Mesenchymal stem cell (in vitro differentiated cells and primary cell): Measurements from ENCODE around the gene PGM5.

Experiments used
- DNase-seq: peaks from one replicate; pipeline ENCODE4 v3.0.0-alpha.2; 2013
- H2AFZ ChIP-seq: one replicate; pipeline ENCODE4 v1.6.1; 2013; ENCODE audit warnings: low read depth, mild to moderate bottlenecking, control low read depth, inconsistent platforms, low read length, moderate library complexity
- H2AK5ac ChIP-seq: 2 replicates; pipeline ENCODE4 v1.6.1; 2013; ENCODE audit warnings: low read length, moderate library complexity, mild to moderate bottlenecking, inconsistent platforms; ENCODE audit not compliant: severe bottlenecking
- H2BK120ac ChIP-seq: one replicate; pipeline ENCODE4 v1.6.1; 2013; ENCODE audit warnings: low read depth, mild to moderate bottlenecking, inconsistent platforms, low read length, moderate library complexity
- H2BK12ac ChIP-seq, 2 experiments: one replicate each; pipeline ENCODE4 v1.6.1; 2013; ENCODE audit warnings: inconsistent platforms in 2 of 2, low read length in 2 of 2, mild to moderate bottlenecking in 2 of 2, moderate library complexity in 2 of 2, control low read depth in 1 of 2
- H2BK15ac ChIP-seq: one replicate; pipeline ENCODE4 v1.6.1; 2013; ENCODE audit warnings: mild to moderate bottlenecking, low read depth, inconsistent platforms; ENCODE audit not compliant: poor library complexity, severe bottlenecking
- H2BK5ac ChIP-seq: 2 replicates; pipeline ENCODE4 v1.6.1; 2013; ENCODE audit warnings: low read depth, mild to moderate bottlenecking, low read length, control low read depth, inconsistent platforms; ENCODE audit not compliant: poor library complexity, severe bottlenecking
- H3K14ac ChIP-seq, 2 experiments: one replicate each; pipeline ENCODE4 v1.6.1; 2013; ENCODE audit warnings: inconsistent platforms in 2 of 2, low read length in 2 of 2, control low read depth in 1 of 2, mild to moderate bottlenecking in 1 of 2, moderate library complexity in 1 of 2
- H3K18ac ChIP-seq, 2 experiments: one replicate each; pipeline ENCODE4 v1.6.1; 2013; ENCODE audit warnings: inconsistent platforms in 2 of 2, low read length in 2 of 2, control low read depth in 1 of 2, low read depth in 1 of 2, mild to moderate bottlenecking in 1 of 2
- H3K23ac ChIP-seq, 2 experiments: one replicate each; pipeline ENCODE4 v1.6.1; 2013; ENCODE audit warnings: inconsistent platforms in 2 of 2, low read length in 2 of 2, mild to moderate bottlenecking in 2 of 2, moderate library complexity in 2 of 2, control low read depth in 1 of 2
- H3K27ac ChIP-seq: 2 replicates; pipeline ENCODE4 v1.5.1; 2013; ENCODE audit warnings: mild to moderate bottlenecking, moderate library complexity, low read length, control low read depth, inconsistent platforms; ENCODE audit not compliant: poor library complexity, severe bottlenecking
- H3K27me3 ChIP-seq, 2 experiments: 2 replicates each; pipeline versions ENCODE4 v1.6.1 to v1.7.0; 2013; ENCODE audit warnings: low read length in 2 of 2, mild to moderate bottlenecking in 2 of 2, moderate library complexity in 2 of 2, control low read depth in 1 of 2, inconsistent platforms in 1 of 2; ENCODE audit not compliant: control insufficient read depth in 1 of 2, insufficient read depth in 1 of 2
- H3K36me3 ChIP-seq, 2 experiments: 2 replicates each; pipeline versions ENCODE4 v1.6.1 to v1.7.0; 2013; ENCODE audit warnings: low read length in 2 of 2, control low read depth in 1 of 2, inconsistent platforms in 1 of 2, low read depth in 1 of 2, mild to moderate bottlenecking in 1 of 2; ENCODE audit not compliant: insufficient read depth in 2 of 2, control insufficient read depth in 1 of 2
- H3K4ac ChIP-seq, 2 experiments: one replicate each; pipeline ENCODE4 v1.6.1; 2013; ENCODE audit warnings: inconsistent platforms in 2 of 2, low read length in 2 of 2, mild to moderate bottlenecking in 2 of 2, moderate library complexity in 2 of 2, control low read depth in 1 of 2, low read depth in 1 of 2
- H3K4me1 ChIP-seq: 2 replicates; pipeline ENCODE4 v1.6.1; 2013; ENCODE audit warnings: low read depth, low read length, control low read depth; ENCODE audit not compliant: control insufficient read depth, insufficient read depth
- H3K4me2 ChIP-seq: 2 replicates; pipeline ENCODE4 v1.6.1; 2013; ENCODE audit warnings: low read length, mild to moderate bottlenecking, inconsistent platforms; ENCODE audit not compliant: poor library complexity, severe bottlenecking
- H3K4me3 ChIP-seq, 2 experiments: 2 replicates each; pipeline versions ENCODE4 v1.5.1 to v1.7.0; 2013; ENCODE audit warnings: low read length in 2 of 2, mild to moderate bottlenecking in 2 of 2, control low read depth in 1 of 2, low read depth in 1 of 2; ENCODE audit not compliant: insufficient read depth in 1 of 2
- H3K79me1 ChIP-seq: replicated peaks from 2 replicates; pipeline ENCODE4 v1.6.1; 2013; ENCODE audit warnings: mild to moderate bottlenecking, control low read depth, low read length, inconsistent platforms; ENCODE audit not compliant: poor library complexity, severe bottlenecking
- H3K9ac ChIP-seq: 2 replicates; pipeline ENCODE4 v1.7.0; 2013; ENCODE audit warnings: mild to moderate bottlenecking, low read length, moderate library complexity
- H3K9me3 ChIP-seq: 2 replicates; pipeline ENCODE4 v1.7.0; 2013; ENCODE audit warnings: mild to moderate bottlenecking, low read length; ENCODE audit not compliant: control insufficient read depth
- H4K8ac ChIP-seq: one replicate; pipeline ENCODE4 v1.6.1; 2013; ENCODE audit warnings: inconsistent platforms, mild to moderate bottlenecking, low read length, moderate library complexity
- H4K91ac ChIP-seq: one replicate; pipeline ENCODE4 v1.6.1; 2013; ENCODE audit warnings: mild to moderate bottlenecking, low read length, inconsistent platforms
- WGBS: methylation state at CpG from one replicate; pipeline ENCODE4 v1.1.7; 2013; ENCODE audit warnings: mixed read lengths; 5-methylcytosine and 5-hydroxymethylcytosine counted together

Gene PGM5

GRCh38 chr9:68429631-68430030 lies 73.2 kb downstream of the PGM5 start:
- no peak overlapping the region for H3K4ac ChIP-seq
- no peak overlapping the region for H2AFZ ChIP-seq
- H3K4me1 ChIP-seq, result no peaks in the 10 kb centered on the region
- no peaks in the 10 kb centered on the region for H3K27me3 ChIP-seq
- no peak overlapping the region for H2BK12ac ChIP-seq
- no peak overlapping the region for H4K8ac ChIP-seq
- no peak overlapping the region for H3K4me2 ChIP-seq
- H2BK15ac ChIP-seq, result no peak overlapping the region
- no peak for DNase-seq
- no peak overlapping the region for H2BK5ac ChIP-seq
- no peak overlapping the region for H2BK120ac ChIP-seq
- H3K36me3 ChIP-seq, result no peaks in the 10 kb centered on the region
- no peak overlapping the region for H3K9ac ChIP-seq
- no peak overlapping the region for H3K4me3 ChIP-seq
- 91% methylated on average over 2 of the region's 2 CpGs for WGBS
- no peak overlapping the region for H2AK5ac ChIP-seq
- H3K18ac ChIP-seq, result no peak overlapping the region
- H4K91ac ChIP-seq, result no peak overlapping the region
- H3K23ac ChIP-seq, result no peak overlapping the region
- H3K27ac ChIP-seq, result no peak overlapping the region
- H3K14ac ChIP-seq, result no peak overlapping the region
- H3K9me3 ChIP-seq, result no peaks in the 10 kb centered on the region
- no peaks in the 10 kb centered on the region for H3K79me1 ChIP-seq

GRCh38 chr9:68431307-68431706 lies 74.9 kb downstream of the PGM5 start:
- Histone ChIP-seq H3K14ac (no peak overlapping the region), H3K18ac (no peak overlapping the region), H3K4me1 (no peaks in the 10 kb centered on the region), H3K4me3 (no peak overlapping the region), H3K23ac (no peak overlapping the region), H3K36me3 (no peaks in the 10 kb centered on the region), H2BK12ac (no peak overlapping the region), H3K79me1 (no peaks in the 10 kb centered on the region), H2AK5ac (no peak overlapping the region), H4K8ac (no peak overlapping the region), H3K27ac (no peak overlapping the region), H2BK120ac (no peak overlapping the region), H2BK5ac (no peak overlapping the region), H3K9ac (no peak overlapping the region), H2BK15ac (no peak overlapping the region), H2AFZ (no peak overlapping the region), H3K9me3 (no peaks in the 10 kb centered on the region), H4K91ac (no peak overlapping the region), H3K27me3 (no peaks in the 10 kb centered on the region), H3K4ac (no peak overlapping the region), H3K4me2 (no peak overlapping the region)
- DNase-seq, result no peak
- WGBS, result no CpG with 5 or more reads among the region's 1 CpG

GRCh38 chr9:68433531-68434110 lies 77.2 kb downstream of the PGM5 start:
- H2BK12ac ChIP-seq, result no peak overlapping the region
- no peaks in the 10 kb centered on the region for H3K36me3 ChIP-seq
- H3K79me1 ChIP-seq, result no peaks in the 10 kb centered on the region
- H2AFZ ChIP-seq, result no peak overlapping the region
- no peak overlapping the region for H3K14ac ChIP-seq
- H3K18ac ChIP-seq, result no peak overlapping the region
- H3K27me3 ChIP-seq, result no peaks in the 10 kb centered on the region
- no peaks in the 10 kb centered on the region for H3K4me1 ChIP-seq
- no peak overlapping the region for H2BK120ac ChIP-seq
- H4K91ac ChIP-seq, result no peak overlapping the region
- no peak overlapping the region for H3K23ac ChIP-seq
- no peak overlapping the region for H2BK5ac ChIP-seq
- no peak overlapping the region for H3K4me3 ChIP-seq
- WGBS, result 83% methylated on average over 6 of the region's 6 CpGs
- no peak overlapping the region for H3K4me2 ChIP-seq
- no peaks in the 10 kb centered on the region for H3K9me3 ChIP-seq
- no peak overlapping the region for H2AK5ac ChIP-seq
- DNase-seq, result no peak
- no peak overlapping the region for H3K27ac ChIP-seq
- no peak overlapping the region for H3K4ac ChIP-seq
- H3K9ac ChIP-seq, result no peak overlapping the region
- H2BK15ac ChIP-seq, result no peak overlapping the region
- H4K8ac ChIP-seq, result no peak overlapping the region

- Histone ChIP-seq H3K14ac (no peak overlapping the region), H4K91ac (no peak overlapping the region), H3K4me1 (no peaks in the 10 kb centered on the region), H3K9me3 (peaks cover 10% of the 10 kb centered on the region), H2BK15ac (no peak overlapping the region), H4K8ac (no peak overlapping the region), H3K4ac (no peak overlapping the region), H3K27me3 (no peaks in the 10 kb centered on the region), H3K36me3 (no peaks in the 10 kb centered on the region), H3K27ac (no peak overlapping the region), H2AK5ac (no peak overlapping the region), H3K4me2 (no peak overlapping the region), H3K4me3 (no peak overlapping the region), H2BK12ac (no peak overlapping the region), H2AFZ (no peak overlapping the region), H3K23ac (no peak overlapping the region), H2BK120ac (no peak overlapping the region), H3K9ac (no peak overlapping the region), H3K18ac (no peak overlapping the region), H2BK5ac (no peak overlapping the region), H3K79me1 (no peaks in the 10 kb centered on the region)
- DNase-seq, result no peak
- WGBS, result 81% methylated on average over 7 of the region's 7 CpGs
These were observed 81.4 kb downstream of the PGM5 start for GRCh38 chr9:68437785-68438184.
